Inflammatory macrophage treated with lipopolysaccharide for 4 hours (primary cell): ENCODE results near the gene AHRR.

Experiments
- DNase-seq: peaks from one replicate; pipeline ENCODE4 v3.0.0-alpha.2; 2020

AHRR gene

GRCh38 chr5:417301-418161 lies 96.0 kb downstream of the AHRR start:
- no peak for DNase-seq

DNA sequence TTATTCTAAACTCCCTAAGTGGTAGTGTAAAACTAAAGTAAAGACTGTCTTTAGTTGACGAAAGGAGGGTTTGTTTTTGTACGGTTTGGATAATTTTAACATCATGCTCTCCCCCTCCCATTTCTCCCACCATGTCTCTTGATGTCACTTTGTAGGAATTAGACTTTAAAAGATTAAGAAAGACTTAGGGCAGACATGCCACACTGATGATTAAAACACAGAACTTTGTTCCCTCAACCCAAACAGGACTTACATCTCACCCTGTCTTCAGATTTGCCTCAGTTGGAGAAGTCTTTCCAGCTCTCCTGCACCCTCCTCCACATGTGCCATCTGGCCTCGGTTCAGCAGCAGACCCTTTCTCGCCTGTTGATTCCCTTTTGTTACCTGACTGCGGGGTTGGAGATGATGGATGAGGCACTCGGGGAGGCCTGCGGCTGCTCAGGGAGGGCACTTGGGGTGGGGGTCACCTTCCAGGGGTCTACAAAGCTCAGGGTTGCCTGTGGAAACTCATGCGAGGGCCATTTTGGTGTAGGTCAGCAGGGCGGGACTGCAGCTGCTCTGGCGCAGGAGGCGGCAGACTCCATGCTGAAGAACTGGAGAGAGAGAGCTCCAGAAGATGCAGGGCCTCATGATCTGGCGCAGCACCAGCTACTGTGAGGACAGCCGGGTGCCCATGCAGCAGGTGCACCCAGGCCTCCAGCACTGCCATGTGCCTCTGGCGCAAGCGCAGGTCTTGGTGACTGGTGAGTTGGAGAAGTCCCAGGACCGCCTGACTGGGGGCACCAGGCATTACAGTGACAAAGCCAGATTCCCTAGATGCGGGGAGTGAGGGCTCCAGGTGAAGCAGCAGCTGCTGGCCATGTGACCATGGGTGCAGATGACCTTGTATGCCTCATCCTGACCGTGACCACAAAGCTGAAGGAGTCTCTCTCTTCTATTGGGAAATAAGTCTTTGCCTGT lies 96.9 kb downstream of the AHRR start:
- no peak for DNase-seq

DNA sequence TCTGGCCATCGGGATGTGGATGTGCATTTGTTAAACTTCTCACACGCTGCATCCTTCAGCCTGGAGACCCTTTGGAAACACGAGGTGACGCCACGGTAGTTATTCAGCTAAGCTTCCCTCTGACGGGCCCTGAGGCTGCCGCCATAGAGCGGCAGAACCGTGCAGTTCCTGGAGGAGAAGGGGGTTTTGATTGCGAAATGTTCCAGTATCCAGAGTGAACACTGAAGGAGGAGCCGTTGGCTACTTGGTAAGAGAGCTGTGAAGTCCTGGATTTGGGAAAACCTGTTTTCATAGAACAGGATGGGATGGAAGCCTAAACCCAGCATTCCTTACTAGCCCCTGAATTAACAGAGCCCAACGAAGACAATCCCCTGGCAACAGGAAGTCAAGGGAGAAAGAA lies 98.5 kb downstream of the AHRR start:
- DNase-seq = no peak

GRCh38 chr5:420632-421286 lies 99.2 kb downstream of the AHRR start:
- no peak for DNase-seq

GRCh38 chr5:421287-421880 lies 99.9 kb downstream of the AHRR start:
- no peak for DNase-seq

GRCh38 chr5:421901-422300 lies 100.4 kb downstream of the AHRR start:
- no peak for DNase-seq

- DNase-seq = no peak
Measured at GRCh38 chr5:422323-423232, 101.1 kb downstream of the AHRR start.

GRCh38 chr5:423233-423565 lies 101.7 kb downstream of the AHRR start:
- no peak for DNase-seq

- no peak for DNase-seq
Measured at GRCh38 chr5:423626-424261, 102.2 kb downstream of the AHRR start.

DNA sequence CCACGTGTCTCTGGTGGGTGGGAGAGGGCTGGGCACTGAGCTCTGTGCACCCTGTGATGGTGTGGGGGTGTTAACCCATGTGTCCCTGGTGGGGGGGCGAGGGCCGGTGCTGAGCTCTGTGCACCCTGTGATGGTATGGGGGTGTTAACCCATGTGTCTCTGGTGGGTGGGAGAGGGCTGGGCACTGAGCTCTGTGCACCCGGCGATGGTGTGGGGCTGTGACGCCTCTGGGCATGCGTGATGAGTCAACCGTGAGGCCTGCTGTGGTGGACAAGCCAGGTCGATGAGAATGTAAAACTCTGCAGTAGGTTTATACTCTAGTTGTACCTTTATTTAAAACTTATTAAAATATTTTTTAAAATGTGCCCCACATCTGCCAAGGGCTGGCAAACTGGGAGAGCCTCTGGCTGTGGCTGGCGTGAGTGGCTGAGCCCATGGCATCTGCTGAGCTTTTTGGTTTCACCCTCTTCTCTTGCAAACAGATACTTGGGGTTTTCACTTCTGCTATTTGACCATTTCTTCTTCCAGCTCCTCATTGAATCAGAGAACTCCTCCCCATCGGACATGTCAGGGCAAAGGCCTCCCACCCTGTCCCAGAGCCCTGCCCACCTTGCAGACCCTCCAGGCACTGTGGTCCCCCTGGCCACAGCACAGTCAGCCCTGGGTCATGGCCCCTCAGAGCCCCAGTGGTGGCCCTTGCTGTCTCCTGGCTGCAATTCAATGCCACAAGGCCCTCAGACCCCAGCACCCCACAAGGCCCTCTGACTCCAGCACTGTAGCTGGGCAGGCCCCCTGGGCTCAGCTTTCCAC lies 103.0 kb downstream of the AHRR start:
- peak; percentile 65 for DNase-seq

DNA sequence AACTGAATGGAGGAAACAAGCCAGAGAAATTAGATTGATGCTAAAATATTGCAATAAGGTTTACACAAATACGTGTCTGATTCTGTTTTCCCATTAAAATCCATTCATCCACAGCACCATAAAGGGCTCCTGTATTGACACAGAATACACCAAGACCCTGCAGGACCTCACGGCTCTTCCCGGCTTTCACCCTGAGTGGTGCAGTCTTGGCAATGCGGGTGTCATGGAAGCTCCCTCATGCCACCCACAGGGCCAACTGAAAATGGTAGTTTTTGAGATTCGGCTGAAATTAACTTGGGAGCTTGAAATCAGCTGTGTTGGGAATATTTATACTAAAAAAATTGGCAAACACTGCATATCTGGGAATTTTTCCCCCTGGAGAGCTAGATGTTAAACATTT lies 104.2 kb downstream of the AHRR start:
- peak; percentile 19 for DNase-seq

GRCh38 chr5:426392-426976 lies 105.0 kb downstream of the AHRR start:
- no peak for DNase-seq

GRCh38 chr5:427415-428087 lies 106.0 kb downstream of the AHRR start:
- DNase-seq = no peak

- DNase-seq = no peak
Measured at GRCh38 chr5:428219-428618, 106.7 kb downstream of the AHRR start.

DNA sequence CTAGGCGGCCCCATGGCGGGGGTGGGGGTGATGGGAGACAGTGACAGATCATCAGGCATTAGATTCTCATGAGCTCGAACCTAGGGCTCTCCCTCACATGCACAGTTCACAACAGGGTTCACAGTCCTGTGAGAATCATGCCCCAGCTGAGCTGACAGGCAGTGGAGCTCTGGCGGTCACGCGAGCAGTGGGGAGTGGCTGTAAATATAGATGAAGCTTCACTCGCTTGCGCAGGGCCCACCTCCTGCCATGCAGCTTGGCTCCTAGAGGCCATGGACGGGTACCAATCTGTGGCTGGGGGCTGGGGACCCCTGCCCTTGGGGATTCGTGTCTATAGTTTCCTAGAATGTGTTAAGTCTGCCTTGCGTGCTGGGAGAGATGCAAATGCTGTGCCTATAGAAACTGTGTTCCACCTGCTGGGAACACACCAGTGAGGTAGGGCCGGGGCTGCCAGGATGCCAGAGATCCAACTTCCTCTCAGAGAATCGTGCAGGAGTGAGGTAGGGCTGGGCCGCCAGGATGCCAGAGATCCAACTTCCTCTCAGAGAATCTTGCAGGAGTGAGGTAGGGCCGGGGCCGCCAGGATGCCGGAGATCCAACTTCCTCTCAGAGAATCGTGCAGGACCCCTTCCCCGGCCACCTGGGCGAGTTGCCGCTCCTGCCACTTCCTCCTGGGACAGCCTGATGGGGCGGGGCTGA lies 107.4 kb downstream of the AHRR start:
- DNase-seq = no peak

GRCh38 chr5:429453-430188 lies 108.1 kb downstream of the AHRR start:
- DNase-seq = no peak

GRCh38 chr5:430214-430925 lies 108.9 kb downstream of the AHRR start:
- no peak for DNase-seq
